ENCODE data around the gene PGAP6. TPM values are rescaled to one million over a fixed set of nuclear protein-coding genes. Genes with fewer than 3 reads are reported as not detected.

The PGAP6 gene
- total and polyA plus RNA-seq, 2 of the 13 experiments (the other 11 are each of a cell fraction or from before 2014, with no cell fraction given), result 52.7 to 136 TPM

DNA sequence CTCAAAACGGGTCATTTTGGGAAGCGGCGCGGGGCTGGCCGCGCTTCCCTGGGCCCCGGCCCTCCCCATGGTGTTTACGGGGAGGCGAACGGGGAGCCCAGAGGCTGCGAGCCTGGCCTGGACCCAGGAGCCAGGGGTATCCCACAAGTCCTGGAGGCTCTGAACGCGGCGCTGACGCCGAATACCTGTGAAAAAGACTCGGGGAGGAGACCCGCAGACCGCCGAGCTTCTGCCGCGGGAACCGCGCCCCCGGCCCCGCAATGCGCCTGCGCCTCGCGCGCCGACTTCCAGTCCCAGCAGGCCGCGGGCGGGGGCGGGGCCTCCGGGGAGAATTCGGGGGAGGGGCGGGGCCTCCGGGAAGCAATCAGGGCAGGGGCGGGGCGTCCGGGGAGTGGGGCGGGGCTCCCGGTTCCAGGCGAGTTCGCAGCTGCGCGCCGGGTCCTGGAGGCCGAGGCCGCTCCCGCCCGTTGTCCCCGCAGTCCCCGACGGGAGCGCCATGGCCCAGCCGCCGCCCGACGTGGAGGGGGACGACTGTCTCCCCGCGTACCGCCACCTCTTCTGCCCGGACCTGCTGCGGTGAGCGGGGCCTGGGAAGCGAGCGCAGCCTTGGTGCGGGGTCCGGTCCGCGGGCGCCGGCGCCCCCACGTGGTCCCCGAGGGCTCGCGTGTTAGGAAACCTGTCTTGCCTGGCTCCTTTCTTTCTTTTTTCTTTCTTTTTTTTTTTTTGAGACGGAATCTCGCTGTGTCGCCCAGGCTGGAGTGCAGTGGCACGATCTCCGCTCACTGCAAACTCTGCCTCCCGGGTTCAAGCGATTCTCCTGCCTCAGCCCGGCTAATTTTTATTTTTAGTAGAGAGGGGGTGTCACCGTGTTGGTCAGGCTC, 19.9 kb upstream of the PGAP6 start, which contains the start of gene DECR2 (continued):
- no peak for TF ChIP-seq ZNF615 (CRISPR knock-in tag; IDR thresholded peaks at IDR 0.05; ENCODE audit: borderline replicate concordance)
- TF ChIP-seq TARDBP (CRISPR knock-in tag; IDR thresholded peaks at IDR 0.05), result no peak
- TF ChIP-seq ISL2 (CRISPR knock-in tag; IDR thresholded peaks at IDR 0.05), result peak; percentile 33
- TF ChIP-seq, protein P1, sequence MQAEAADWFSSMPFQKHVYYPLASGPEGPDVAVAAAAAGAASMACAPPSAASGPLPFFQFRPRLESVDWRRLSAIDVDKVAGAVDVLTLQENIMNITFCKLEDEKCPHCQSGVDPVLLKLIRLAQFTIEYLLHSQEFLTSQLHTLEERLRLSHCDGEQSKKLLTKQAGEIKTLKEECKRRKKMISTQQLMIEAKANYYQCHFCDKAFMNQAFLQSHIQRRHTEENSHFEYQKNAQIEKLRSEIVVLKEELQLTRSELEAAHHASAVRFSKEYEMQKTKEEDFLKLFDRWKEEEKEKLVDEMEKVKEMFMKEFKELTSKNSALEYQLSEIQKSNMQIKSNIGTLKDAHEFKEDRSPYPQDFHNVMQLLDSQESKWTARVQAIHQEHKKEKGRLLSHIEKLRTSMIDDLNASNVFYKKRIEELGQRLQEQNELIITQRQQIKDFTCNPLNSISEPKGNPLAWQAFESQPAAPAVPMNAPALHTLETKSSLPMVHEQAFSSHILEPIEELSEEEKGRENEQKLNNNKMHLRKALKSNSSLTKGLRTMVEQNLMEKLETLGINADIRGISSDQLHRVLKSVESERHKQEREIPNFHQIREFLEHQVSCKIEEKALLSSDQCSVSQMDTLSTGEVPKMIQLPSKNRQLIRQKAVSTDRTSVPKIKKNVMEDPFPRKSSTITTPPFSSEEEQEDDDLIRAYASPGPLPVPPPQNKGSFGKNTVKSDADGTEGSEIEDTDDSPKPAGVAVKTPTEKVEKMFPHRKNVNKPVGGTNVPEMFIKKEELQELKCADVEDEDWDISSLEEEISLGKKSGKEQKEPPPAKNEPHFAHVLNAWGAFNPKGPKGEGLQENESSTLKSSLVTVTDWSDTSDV (CRISPR knock-in tag; IDR thresholded peaks at IDR 0.05), result no peak
- no peak for TF ChIP-seq PTBP1 (IDR thresholded peaks at IDR 0.05; ENCODE audit: low read depth, low read length, poor library complexity, severe bottlenecking)
- peak; percentile 35 for TF ChIP-seq HOXA3 (CRISPR knock-in tag; IDR thresholded peaks at IDR 0.05)
- TF ChIP-seq TRIM24 (CRISPR knock-in tag; IDR thresholded peaks at IDR 0.05), result no peak
- TF ChIP-seq CHCHD3 (CRISPR knock-in tag; IDR thresholded peaks at IDR 0.05), result 0 out of 2 replicates have a peak, but pooled peaks have one; percentile 40
- TF ChIP-seq, protein P2, sequence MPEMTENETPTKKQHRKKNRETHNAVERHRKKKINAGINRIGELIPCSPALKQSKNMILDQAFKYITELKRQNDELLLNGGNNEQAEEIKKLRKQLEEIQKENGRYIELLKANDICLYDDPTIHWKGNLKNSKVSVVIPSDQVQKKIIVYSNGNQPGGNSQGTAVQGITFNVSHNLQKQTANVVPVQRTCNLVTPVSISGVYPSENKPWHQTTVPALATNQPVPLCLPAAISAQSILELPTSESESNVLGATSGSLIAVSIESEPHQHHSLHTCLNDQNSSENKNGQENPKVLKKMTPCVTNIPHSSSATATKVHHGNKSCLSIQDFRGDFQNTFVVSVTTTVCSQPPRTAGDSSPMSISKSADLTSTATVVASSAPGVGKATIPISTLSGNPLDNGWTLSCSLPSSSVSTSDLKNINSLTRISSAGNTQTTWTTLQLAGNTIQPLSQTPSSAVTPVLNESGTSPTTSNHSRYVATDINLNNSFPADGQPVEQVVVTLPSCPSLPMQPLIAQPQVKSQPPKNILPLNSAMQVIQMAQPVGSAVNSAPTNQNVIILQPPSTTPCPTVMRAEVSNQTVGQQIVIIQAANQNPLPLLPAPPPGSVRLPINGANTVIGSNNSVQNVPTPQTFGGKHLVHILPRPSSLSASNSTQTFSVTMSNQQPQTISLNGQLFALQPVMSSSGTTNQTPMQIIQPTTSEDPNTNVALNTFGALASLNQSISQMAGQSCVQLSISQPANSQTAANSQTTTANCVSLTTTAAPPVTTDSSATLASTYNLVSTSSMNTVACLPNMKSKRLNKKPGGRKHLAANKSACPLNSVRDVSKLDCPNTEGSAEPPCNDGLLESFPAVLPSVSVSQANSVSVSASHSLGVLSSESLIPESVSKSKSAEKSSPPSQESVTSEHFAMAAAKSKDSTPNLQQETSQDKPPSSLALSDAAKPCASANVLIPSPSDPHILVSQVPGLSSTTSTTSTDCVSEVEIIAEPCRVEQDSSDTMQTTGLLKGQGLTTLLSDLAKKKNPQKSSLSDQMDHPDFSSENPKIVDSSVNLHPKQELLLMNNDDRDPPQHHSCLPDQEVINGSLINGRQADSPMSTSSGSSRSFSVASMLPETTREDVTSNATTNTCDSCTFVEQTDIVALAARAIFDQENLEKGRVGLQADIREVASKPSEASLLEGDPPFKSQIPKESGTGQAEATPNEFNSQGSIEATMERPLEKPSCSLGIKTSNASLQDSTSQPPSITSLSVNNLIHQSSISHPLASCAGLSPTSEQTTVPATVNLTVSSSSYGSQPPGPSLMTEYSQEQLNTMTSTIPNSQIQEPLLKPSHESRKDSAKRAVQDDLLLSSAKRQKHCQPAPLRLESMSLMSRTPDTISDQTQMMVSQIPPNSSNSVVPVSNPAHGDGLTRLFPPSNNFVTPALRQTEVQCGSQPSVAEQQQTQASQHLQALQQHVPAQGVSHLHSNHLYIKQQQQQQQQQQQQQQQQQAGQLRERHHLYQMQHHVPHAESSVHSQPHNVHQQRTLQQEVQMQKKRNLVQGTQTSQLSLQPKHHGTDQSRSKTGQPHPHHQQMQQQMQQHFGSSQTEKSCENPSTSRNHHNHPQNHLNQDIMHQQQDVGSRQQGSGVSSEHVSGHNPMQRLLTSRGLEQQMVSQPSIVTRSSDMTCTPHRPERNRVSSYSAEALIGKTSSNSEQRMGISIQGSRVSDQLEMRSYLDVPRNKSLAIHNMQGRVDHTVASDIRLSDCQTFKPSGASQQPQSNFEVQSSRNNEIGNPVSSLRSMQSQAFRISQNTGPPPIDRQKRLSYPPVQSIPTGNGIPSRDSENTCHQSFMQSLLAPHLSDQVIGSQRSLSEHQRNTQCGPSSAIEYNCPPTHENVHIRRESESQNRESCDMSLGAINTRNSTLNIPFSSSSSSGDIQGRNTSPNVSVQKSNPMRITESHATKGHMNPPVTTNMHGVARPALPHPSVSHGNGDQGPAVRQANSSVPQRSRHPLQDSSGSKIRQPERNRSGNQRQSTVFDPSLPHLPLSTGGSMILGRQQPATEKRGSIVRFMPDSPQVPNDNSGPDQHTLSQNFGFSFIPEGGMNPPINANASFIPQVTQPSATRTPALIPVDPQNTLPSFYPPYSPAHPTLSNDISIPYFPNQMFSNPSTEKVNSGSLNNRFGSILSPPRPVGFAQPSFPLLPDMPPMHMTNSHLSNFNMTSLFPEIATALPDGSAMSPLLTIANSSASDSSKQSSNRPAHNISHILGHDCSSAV (CRISPR knock-in tag; IDR thresholded peaks at IDR 0.05; ENCODE audit: borderline replicate concordance), result no peak
- TF ChIP-seq, protein P3, sequence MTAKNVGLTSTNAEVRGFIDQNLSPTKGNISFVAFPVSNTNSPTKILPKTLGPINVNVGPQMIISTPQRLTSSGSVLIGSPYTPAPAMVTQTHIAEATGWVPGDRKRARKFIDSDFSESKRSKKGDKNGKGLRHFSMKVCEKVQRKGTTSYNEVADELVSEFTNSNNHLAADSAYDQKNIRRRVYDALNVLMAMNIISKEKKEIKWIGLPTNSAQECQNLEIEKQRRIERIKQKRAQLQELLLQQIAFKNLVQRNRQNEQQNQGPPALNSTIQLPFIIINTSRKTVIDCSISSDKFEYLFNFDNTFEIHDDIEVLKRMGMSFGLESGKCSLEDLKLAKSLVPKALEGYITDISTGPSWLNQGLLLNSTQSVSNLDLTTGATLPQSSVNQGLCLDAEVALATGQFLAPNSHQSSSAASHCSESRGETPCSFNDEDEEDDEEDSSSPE (CRISPR knock-in tag; IDR thresholded peaks at IDR 0.05), result peak; percentile 20; the same call in 1 of the 2 replicates
- TF ChIP-seq CBX5 (CRISPR knock-in tag; IDR thresholded peaks at IDR 0.05; ENCODE audit: borderline replicate concordance), result no peak
- TF ChIP-seq ZMAT3 (CRISPR knock-in tag; conservative IDR thresholded peaks at IDR 0.05), result peak; percentile 33
- no peak for TF ChIP-seq ZSCAN29 (CRISPR knock-in tag; conservative IDR thresholded peaks at IDR 0.05)
- TF ChIP-seq HES4 (CRISPR knock-in tag; IDR thresholded peaks at IDR 0.05; ENCODE audit: borderline replicate concordance), result 0 out of 2 replicates have a peak, but pooled peaks have one; percentile 67
- 0 out of 2 replicates have a peak, but pooled peaks have one; percentile 30 for TF ChIP-seq SMYD3 (CRISPR knock-in tag; IDR thresholded peaks at IDR 0.05)
